Mammary epithelial cell (primary cell): ENCODE data around the gene SYT17.

Experiments
- CTCF ChIP-seq, 2 donors: IDR thresholded peaks in 1 of 2; conservative IDR thresholded peaks in 1 of 2; 2 replicates each; pipeline ENCODE4 v1.5.1; 2011 to 2012; ENCODE audit warnings: inconsistent platforms in 2 of 2, low read length in 2 of 2, mild to moderate bottlenecking in 2 of 2, control low read depth in 1 of 2, low read depth in 1 of 2; ENCODE audit not compliant: insufficient read depth in 1 of 2; ENCODE audit errors: extremely low read depth in 1 of 2
- EZH2 ChIP-seq: IDR thresholded peaks from 2 replicates; pipeline ENCODE4 v1.6.1; 2012; ENCODE audit warnings: low read length, inconsistent platforms, borderline replicate concordance

DNA sequence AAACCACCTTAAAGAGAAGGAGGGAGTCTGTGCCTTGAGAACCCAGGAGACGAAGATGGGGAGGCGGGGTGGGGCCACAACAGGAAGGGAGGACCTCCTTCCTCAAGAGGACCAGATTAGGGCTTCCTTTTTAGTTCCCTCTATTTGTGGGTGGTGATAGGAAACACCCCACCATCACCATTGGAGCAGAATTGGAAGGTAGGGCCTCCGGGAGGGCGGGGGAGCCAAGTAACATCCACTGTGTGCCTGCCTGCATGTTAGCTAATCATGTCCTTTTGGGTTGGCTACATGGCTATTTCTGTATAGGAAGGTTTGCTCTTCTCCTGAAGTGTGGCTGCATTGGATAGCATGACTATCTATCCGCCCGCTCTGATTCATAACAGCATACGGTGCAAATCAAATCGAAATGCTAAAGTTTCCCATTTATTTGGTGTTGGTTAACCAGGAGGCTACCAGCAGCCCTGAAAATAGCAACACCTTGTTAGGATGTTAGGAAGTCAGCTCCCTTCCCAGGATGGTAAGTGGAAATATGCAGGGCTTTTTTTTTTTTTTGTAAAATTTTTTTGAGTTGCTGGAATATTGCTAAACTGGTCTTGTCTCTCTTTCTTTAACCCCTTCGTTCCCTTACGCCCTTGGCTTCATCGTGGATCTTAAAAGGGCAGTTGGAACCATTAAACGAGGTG is 4.2 kb downstream of the SYT17 start:
- no peak for TF ChIP-seq CTCF (conservative IDR thresholded peaks at IDR 0.05 in 1 of 2, IDR thresholded peaks at IDR 0.05 in 1 of 2; ENCODE audit: extremely low read depth in 1 of 2, insufficient read depth in 1 of 2, low read depth in 1 of 2, low read length in 2 of 2)
- TF ChIP-seq EZH2 = no peak
